GM18505 (cell line): ENCODE results near the gene RFX3.
A peak's percentile ranks its signal among the peaks of the same experiment; 100 is the strongest.

Source experiments
- ATAC-seq: cut with Tn5 transposase; IDR thresholded peaks from one replicate; pipeline ENCODE4 v1.9.1; 2021; ENCODE audit not compliant: unreplicated experiment
- POLR2A ChIP-seq: IDR thresholded peaks from 4 replicates; pipeline ENCODE4 v1.6.1; 2011; ENCODE audit warnings: borderline replicate concordance; ENCODE audit not compliant: insufficient read depth, insufficient read length; ENCODE audit errors: extremely low read depth

RFX3 gene

GRCh38 chr9:3525836-3526164 lies at the start of gene RFX3:
Gene RFX3 (minus strand): TSS chr9:3526001. CDS start chr9:3395588, 130,413 bp downstream.
- peak; percentile 51 for ATAC-seq
- TF ChIP-seq POLR2A, result no peak

- no peak for TF ChIP-seq POLR2A
- no peak for ATAC-seq
These were observed 45.7 kb upstream of the RFX3 start for GRCh38 chr9:3571500-3571899.

- TF ChIP-seq POLR2A, result no peak
- ATAC-seq, result no peak
These were observed 43.7 kb upstream of the RFX3 start for GRCh38 chr9:3569529-3569928.

GRCh38 chr9:3567988-3568387 lies 42.2 kb upstream of the RFX3 start:
- no peak for ATAC-seq
- TF ChIP-seq POLR2A, result no peak

- ATAC-seq, result no peak
- no peak for TF ChIP-seq POLR2A
These were observed 27.4 kb upstream of the RFX3 start for GRCh38 chr9:3553076-3553765.

GRCh38 chr9:3549225-3549624 lies 23.4 kb upstream of the RFX3 start:
- no peak for ATAC-seq
- no peak for TF ChIP-seq POLR2A

GRCh38 chr9:3548648-3549047 lies 22.8 kb upstream of the RFX3 start:
- no peak for ATAC-seq
- TF ChIP-seq POLR2A, result no peak

- no peak for ATAC-seq
- TF ChIP-seq POLR2A, result no peak
These were observed 15.4 kb upstream of the RFX3 start for GRCh38 chr9:3541206-3541605.

GRCh38 chr9:3534614-3535404 lies 9.0 kb upstream of the RFX3 start:
- no peak for TF ChIP-seq POLR2A
- ATAC-seq, result no peak

DNA sequence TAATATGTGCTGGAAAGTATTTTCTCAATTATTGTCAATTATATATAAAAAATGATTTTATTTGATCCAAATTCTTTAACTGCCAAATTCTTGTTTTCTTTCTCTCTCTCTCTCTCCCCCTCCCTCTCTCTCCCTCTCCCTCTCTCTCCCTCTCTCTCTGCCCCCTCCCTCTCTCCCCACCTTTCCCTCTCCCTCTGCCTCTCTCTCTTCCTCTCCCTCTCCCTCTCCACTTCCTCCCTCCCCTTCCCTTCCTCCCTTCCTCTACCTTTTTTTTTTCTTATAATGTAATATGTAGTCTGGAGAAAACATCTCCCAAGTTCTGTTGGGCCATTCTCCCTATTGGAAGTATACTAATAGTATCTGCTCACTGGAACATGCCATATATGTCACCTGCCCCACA lies 6.4 kb upstream of the RFX3 start:
- no peak for ATAC-seq
- TF ChIP-seq POLR2A, result no peak

DNA sequence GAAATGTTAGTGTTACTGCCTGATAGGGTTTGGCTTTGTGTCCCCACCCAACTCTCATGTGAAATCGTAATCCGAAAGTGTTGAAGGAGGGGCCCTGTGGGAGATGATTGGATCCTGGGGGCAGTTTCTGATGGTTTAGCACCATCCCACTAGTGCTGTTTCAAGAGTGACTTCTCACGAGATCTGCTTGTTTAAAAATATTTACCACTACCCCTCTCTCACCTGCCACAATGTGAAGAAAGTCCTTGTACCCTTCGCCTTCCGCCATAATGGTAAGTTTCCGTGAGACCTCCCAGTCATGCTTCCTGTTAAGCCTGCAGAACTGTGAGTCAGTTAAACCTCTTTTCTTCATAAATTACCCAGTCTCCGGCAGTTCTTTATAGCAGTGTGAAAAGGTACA lies 2.6 kb upstream of the RFX3 start:
- TF ChIP-seq POLR2A, result peak; percentile 48
- no peak for ATAC-seq

- TF ChIP-seq POLR2A, result no peak
- ATAC-seq, result no peak
These were observed 1.5 kb upstream of the RFX3 start for GRCh38 chr9:3526997-3527940.
